Right atrium auricular region (tissue), 2 donors: ENCODE measurements around the gene MCM3. TPM values are rescaled to one million over a fixed set of nuclear protein-coding genes. Genes with fewer than 3 reads are reported as not detected.

Experiments used
- DNase-seq: peaks from one replicate; pipeline ENCODE4 v3.0.0-alpha.2; 2019; ENCODE audit warnings: low spot score
- H3K27ac ChIP-seq, 2 donors: fragments of 200-600 bp; sonication (generic); 1 replicate in 1 of 2; 2 replicates in 1 of 2; pipeline ENCODE4 v1.5.1; 2016 to 2019
- H3K27me3 ChIP-seq, 2 donors: fragments of 200-600 bp; sonication (generic); one replicate each; pipeline versions ENCODE4 v1.5.1 to v1.6.0; 2017 to 2019
- H3K36me3 ChIP-seq: fragments of 200-600 bp; sonication (generic); one replicate; pipeline ENCODE4 v1.5.1; 2016
- H3K4me1 ChIP-seq, 2 donors: fragments of 200-600 bp; sonication (generic); one replicate each; pipeline versions ENCODE4 v1.5.1 to v1.6.0; 2017 to 2019
- H3K4me3 ChIP-seq, 2 donors: fragments of 200-600 bp; sonication (generic); 1 replicate in 1 of 2; 2 replicates in 1 of 2; pipeline ENCODE4 v1.5.1; 2017 to 2019; ENCODE audit warnings: mild to moderate bottlenecking in 1 of 2, moderate library complexity in 1 of 2
- H3K9me3 ChIP-seq, 2 donors: fragments of 200-600 bp; sonication (generic); one replicate each; pipeline ENCODE4 v1.5.1; 2019
- total RNA-seq, 2 donors: library from RNA; depleted of rRNA; stranded (reverse); fragments of >200 nt; gene quantifications; one replicate each; pipeline ENCODE4 v1.1.0, GENCODE V29; 2016
- TF ChIP-seq, protein P1 (sequence below), 2 donors: fragments of 200-600 bp; sonication (generic); IDR thresholded peaks; one replicate each; pipeline ENCODE4 v1.5.1; 2019; ENCODE audit warnings: antibody characterized with exemption in 2 of 2

MCM3 gene
- total RNA-seq, 2 donors from 2014 or later: 18.5 to 20.8 TPM

- TF ChIP-seq, protein P1, sequence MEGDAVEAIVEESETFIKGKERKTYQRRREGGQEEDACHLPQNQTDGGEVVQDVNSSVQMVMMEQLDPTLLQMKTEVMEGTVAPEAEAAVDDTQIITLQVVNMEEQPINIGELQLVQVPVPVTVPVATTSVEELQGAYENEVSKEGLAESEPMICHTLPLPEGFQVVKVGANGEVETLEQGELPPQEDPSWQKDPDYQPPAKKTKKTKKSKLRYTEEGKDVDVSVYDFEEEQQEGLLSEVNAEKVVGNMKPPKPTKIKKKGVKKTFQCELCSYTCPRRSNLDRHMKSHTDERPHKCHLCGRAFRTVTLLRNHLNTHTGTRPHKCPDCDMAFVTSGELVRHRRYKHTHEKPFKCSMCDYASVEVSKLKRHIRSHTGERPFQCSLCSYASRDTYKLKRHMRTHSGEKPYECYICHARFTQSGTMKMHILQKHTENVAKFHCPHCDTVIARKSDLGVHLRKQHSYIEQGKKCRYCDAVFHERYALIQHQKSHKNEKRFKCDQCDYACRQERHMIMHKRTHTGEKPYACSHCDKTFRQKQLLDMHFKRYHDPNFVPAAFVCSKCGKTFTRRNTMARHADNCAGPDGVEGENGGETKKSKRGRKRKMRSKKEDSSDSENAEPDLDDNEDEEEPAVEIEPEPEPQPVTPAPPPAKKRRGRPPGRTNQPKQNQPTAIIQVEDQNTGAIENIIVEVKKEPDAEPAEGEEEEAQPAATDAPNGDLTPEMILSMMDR (IDR thresholded peaks at IDR 0.05): no peak
- no peak overlapping the region for H3K4me3 ChIP-seq
- no peak overlapping the region for H3K27ac ChIP-seq
- no peaks in the 10 kb centered on the region for H3K36me3 ChIP-seq
- no peak for DNase-seq
- no peaks in the 10 kb centered on the region for H3K27me3 ChIP-seq
- no peaks in the 10 kb centered on the region for H3K9me3 ChIP-seq
- H3K4me1 ChIP-seq: no peaks in the 10 kb centered on the region
Observed at GRCh38 chr6:52328303-52328662, 43.7 kb upstream of the MCM3 start.

DNA sequence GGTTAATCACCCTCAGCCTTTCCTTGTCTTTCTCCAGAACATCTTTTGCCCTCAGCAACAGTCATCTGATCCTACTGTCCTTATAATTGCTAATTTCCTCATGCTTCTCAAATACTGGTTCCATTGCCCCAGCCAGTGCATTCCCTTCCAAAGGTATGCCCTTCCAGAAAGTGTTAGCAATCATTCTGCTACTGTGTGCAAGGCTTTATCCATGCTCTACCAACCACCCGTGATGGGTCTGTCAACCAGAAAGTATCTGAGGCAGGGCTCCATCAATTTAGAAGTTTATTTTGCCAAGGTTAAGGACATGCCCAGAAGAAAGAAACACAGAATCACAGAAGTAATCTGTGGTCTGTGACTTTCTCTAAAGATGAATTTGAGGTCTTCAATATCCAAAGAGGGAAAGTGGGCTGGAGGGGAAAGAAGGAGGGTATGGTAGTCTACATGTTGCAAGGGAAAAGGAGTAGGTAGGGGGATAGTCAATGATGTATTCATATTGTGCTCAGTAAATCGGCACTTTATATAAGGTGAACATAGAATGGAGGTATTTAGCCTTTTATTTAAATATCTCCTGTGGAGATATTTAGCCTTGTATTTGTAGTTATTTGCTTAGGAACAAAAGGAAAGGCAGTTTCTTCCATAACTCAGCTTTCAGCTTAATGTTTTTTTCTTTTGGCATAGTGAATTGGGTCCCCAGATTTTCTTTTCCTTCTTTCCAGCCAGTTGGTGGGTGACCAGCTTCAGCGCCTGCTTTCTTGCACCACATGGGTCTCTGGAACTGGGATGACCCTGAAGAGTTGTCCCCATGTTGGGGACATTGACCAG, 42.2 kb upstream of the MCM3 start:
- Histone ChIP-seq H3K9me3 (no peaks in the 10 kb centered on the region), H3K36me3 (no peaks in the 10 kb centered on the region), H3K4me1 (no peaks in the 10 kb centered on the region), H3K4me3 (no peak overlapping the region), H3K27me3 (no peaks in the 10 kb centered on the region), H3K27ac (no peak overlapping the region)
- TF ChIP-seq, protein P1 (IDR thresholded peaks at IDR 0.05): no peak
- DNase-seq: no peak

- no peaks in the 10 kb centered on the region for H3K4me1 ChIP-seq
- no peak overlapping the region for H3K4me3 ChIP-seq
- no peak for DNase-seq
- no peaks in the 10 kb centered on the region for H3K36me3 ChIP-seq
- TF ChIP-seq, protein P1 (IDR thresholded peaks at IDR 0.05): no peak
- no peaks in the 10 kb centered on the region for H3K27me3 ChIP-seq
- H3K27ac ChIP-seq: no peak overlapping the region
- H3K9me3 ChIP-seq: no peaks in the 10 kb centered on the region
Observed at GRCh38 chr6:52325695-52326471, 41.3 kb upstream of the MCM3 start.

GRCh38 chr6:52324189-52324588, 39.6 kb upstream of the MCM3 start:
- H3K4me1 ChIP-seq: no peaks in the 10 kb centered on the region
- no peaks in the 10 kb centered on the region for H3K36me3 ChIP-seq
- H3K27me3 ChIP-seq: no peaks in the 10 kb centered on the region
- no peak overlapping the region for H3K4me3 ChIP-seq
- no peak for DNase-seq
- TF ChIP-seq, protein P1 (IDR thresholded peaks at IDR 0.05): no peak
- H3K9me3 ChIP-seq: no peaks in the 10 kb centered on the region
- H3K27ac ChIP-seq: no peak overlapping the region

GRCh38 chr6:52317841-52318581, 33.5 kb upstream of the MCM3 start:
- no peak overlapping the region for H3K4me3 ChIP-seq
- no peaks in the 10 kb centered on the region for H3K36me3 ChIP-seq
- TF ChIP-seq, protein P1 (IDR thresholded peaks at IDR 0.05): no peak
- H3K27ac ChIP-seq: no peak overlapping the region
- H3K9me3 ChIP-seq: no peaks in the 10 kb centered on the region
- H3K4me1 ChIP-seq: no peaks in the 10 kb centered on the region
- no peaks in the 10 kb centered on the region for H3K27me3 ChIP-seq
- DNase-seq: no peak
